Suprapubic skin (tissue), 4 donors: ENCODE data around the gene PASK.

Experiments
- POLR2A ChIP-seq, 2 donors: fragments of 450-650 bp; IDR thresholded peaks; one replicate each; pipeline ENCODE4 v1.6.1; 2017; ENCODE audit warnings: antibody characterized with exemption in 2 of 2, mild to moderate bottlenecking in 2 of 2, moderate library complexity in 2 of 2
- POLR2AphosphoS5 ChIP-seq, 3 donors: sonication (generic); formaldehyde crosslinking; IDR thresholded peaks; one replicate each; pipeline ENCODE4 v1.6.1; 2017; ENCODE audit warnings: antibody characterized with exemption in 3 of 3
- TF ChIP-seq, protein P1 (sequence below), 2 donors: fragments of 200-600 bp in 1 of 2; fragments of 450-650 bp in 1 of 2; sonication (generic) in 1 of 2; IDR thresholded peaks; one replicate each; pipeline ENCODE4 v1.5.1; 2016 to 2019; ENCODE audit warnings: antibody characterized with exemption in 2 of 2, mild to moderate bottlenecking in 1 of 2, moderate library complexity in 1 of 2

DNA sequence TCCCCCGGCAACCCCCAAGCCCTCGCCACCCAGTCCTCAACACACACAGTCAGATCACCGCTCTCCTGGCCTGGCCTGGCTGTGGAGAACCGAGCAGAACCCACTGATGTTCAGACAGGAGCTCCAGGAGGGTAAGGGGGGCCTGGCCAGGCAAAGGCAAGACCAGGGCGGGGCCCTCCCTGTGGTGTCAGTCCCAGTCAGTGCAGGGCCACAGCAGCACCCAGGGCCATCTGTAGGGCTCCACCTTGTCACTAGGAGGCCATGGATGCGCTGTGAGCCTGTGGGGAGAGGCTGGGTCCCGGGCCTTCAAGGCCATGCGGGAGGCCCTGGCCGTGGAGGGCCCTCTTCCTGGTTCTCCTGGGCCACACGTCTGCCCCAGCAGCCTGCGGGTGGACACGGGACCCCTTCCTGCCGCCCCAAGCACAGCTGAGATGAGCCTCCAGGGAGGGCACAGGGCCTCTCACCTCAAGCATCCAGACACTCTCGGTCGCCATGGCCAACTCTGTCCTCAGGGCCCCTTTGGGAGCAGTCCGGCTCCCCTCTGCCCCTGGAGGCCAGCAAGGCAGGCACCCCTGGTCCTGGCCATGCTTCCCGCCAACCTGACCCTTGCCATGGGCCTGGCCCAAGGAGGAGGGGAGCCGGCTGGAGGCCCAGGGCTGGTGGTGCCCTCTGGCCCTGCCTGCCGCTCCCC lies 41.2 kb upstream of the PASK start:
- TF ChIP-seq, protein P1, sequence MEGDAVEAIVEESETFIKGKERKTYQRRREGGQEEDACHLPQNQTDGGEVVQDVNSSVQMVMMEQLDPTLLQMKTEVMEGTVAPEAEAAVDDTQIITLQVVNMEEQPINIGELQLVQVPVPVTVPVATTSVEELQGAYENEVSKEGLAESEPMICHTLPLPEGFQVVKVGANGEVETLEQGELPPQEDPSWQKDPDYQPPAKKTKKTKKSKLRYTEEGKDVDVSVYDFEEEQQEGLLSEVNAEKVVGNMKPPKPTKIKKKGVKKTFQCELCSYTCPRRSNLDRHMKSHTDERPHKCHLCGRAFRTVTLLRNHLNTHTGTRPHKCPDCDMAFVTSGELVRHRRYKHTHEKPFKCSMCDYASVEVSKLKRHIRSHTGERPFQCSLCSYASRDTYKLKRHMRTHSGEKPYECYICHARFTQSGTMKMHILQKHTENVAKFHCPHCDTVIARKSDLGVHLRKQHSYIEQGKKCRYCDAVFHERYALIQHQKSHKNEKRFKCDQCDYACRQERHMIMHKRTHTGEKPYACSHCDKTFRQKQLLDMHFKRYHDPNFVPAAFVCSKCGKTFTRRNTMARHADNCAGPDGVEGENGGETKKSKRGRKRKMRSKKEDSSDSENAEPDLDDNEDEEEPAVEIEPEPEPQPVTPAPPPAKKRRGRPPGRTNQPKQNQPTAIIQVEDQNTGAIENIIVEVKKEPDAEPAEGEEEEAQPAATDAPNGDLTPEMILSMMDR (IDR thresholded peaks at IDR 0.05), result no peak
- TF ChIP-seq POLR2A (IDR thresholded peaks at IDR 0.05), result no peak
- TF ChIP-seq POLR2AphosphoS5 (IDR thresholded peaks at IDR 0.05), result no peak
